HS-27A (cell line): ENCODE measurements around the gene LAMTOR4.
"Not testable (repeated sequence)": the region's sequence is repeated elsewhere in the genome, so short reads cannot be mapped to it uniquely, and the experiment has no call there.

Source experiments
- DNase-seq: peaks from one replicate; pipeline ENCODE4 v3.0.0-alpha.2; 2012; ENCODE audit warnings: low read depth, missing footprints

The LAMTOR4 gene

GRCh38 chr7:100122568-100122967, 26.1 kb upstream of the LAMTOR4 start:
- no peak for DNase-seq

GRCh38 chr7:100124301-100125230, 24.2 kb upstream of the LAMTOR4 start:
- DNase-seq = no peak

- no peak for DNase-seq
These were observed 22.3 kb upstream of the LAMTOR4 start for GRCh38 chr7:100126239-100126930.

- DNase-seq = peak; percentile 63
These were observed 21.5 kb upstream of the LAMTOR4 start, which contains the start of gene MBLAC1 for GRCh38 chr7:100126931-100127865. MBLAC1 (plus strand) TSS chr7:100126967; CDS start chr7:100127396, 429 bp downstream.

GRCh38 chr7:100127866-100128636, 20.7 kb upstream of the LAMTOR4 start:
- DNase-seq = no peak

- DNase-seq = no peak
These were observed 20.1 kb upstream of the LAMTOR4 start for GRCh38 chr7:100128637-100128963.

- DNase-seq = not testable (repeated sequence)
These were observed 18.5 kb upstream of the LAMTOR4 start for GRCh38 chr7:100130220-100130607.

GRCh38 chr7:100130608-100131453, 17.9 kb upstream of the LAMTOR4 start:
- DNase-seq = no peak

- DNase-seq = no peak
These were observed 16.6 kb upstream of the LAMTOR4 start for GRCh38 chr7:100132126-100132525.

- DNase-seq = no peak
These were observed 16.0 kb upstream of the LAMTOR4 start for GRCh38 chr7:100132697-100133151.

- DNase-seq = no peak
These were observed 10.6 kb upstream of the LAMTOR4 start for GRCh38 chr7:100137851-100138760.

- no peak for DNase-seq
These were observed 7.2 kb upstream of the LAMTOR4 start for GRCh38 chr7:100141555-100141949.

- DNase-seq = no peak
These were observed 6.3 kb upstream of the LAMTOR4 start for GRCh38 chr7:100142461-100142860.

GRCh38 chr7:100146350-100146749, 2.4 kb upstream of the LAMTOR4 start:
- not testable (repeated sequence) for DNase-seq

- DNase-seq = no peak
These were observed 1.4 kb upstream of the LAMTOR4 start for GRCh38 chr7:100147278-100147677.

- DNase-seq = no peak
These were observed 526 bp upstream of the LAMTOR4 start for GRCh38 chr7:100148225-100148558.

GRCh38 chr7:100152404-100152803, 3.7 kb downstream of the LAMTOR4 start:
- DNase-seq = no peak

- DNase-seq = no peak
These were observed 4.4 kb downstream of the LAMTOR4 start for GRCh38 chr7:100152937-100153666.
